GM23338 (cell line): ENCODE measurements around the gene NOPCHAP1. TPM values are rescaled to one million over a fixed set of nuclear protein-coding genes. Genes with fewer than 3 reads are reported as not detected.

Experiments
- ATAC-seq: fragments of 200-7000 bp; cut with Tn5 transposase; 3 replicates; pipeline ENCODE4 v1.9.1; 2020
- DNase-seq: peaks from one replicate; pipeline ENCODE4 v3.0.0-alpha.2; 2015; ENCODE audit warnings: low spot score
- H2AFZ ChIP-seq: fragments of 200-600 bp; sonication (generic); 2 replicates; pipeline ENCODE4 v1.8.0; 2016; ENCODE audit warnings: antibody characterized with exemption, mild to moderate bottlenecking, moderate library complexity
- H3F3A ChIP-seq: fragments of 200-600 bp; sonication (generic); replicated peaks from 2 replicates; pipeline ENCODE4 v1.8.0; 2017; ENCODE audit warnings: antibody characterized with exemption, mixed run types, low read depth
- H3K27ac ChIP-seq: fragments of 200-600 bp; sonication (generic); 2 replicates; pipeline ENCODE4 v1.6.1; 2016; ENCODE audit warnings: low read depth
- H3K27me3 ChIP-seq: fragments of 200-600 bp; sonication (generic); 2 replicates; pipeline ENCODE4 v1.8.0; 2016; ENCODE audit warnings: mild to moderate bottlenecking, mixed run types, moderate library complexity; ENCODE audit not compliant: insufficient read depth
- H3K36me3 ChIP-seq: fragments of 200-600 bp; sonication (generic); 2 replicates; pipeline ENCODE4 v1.8.0; 2016; ENCODE audit warnings: mild to moderate bottlenecking; ENCODE audit not compliant: insufficient read depth
- H3K4me1 ChIP-seq: fragments of 200-600 bp; sonication (generic); 2 replicates; pipeline ENCODE4 v1.8.0; 2016; ENCODE audit warnings: mild to moderate bottlenecking, moderate library complexity; ENCODE audit not compliant: insufficient read depth
- H3K4me2 ChIP-seq: fragments of 200-600 bp; sonication (generic); 2 replicates; pipeline ENCODE4 v1.7.1; 2017; ENCODE audit warnings: mixed run types
- H3K4me3 ChIP-seq: fragments of 200-600 bp; sonication (generic); 2 replicates; pipeline ENCODE4 v1.6.1; 2016; ENCODE audit warnings: mixed run types
- H3K79me2 ChIP-seq: fragments of 200-600 bp; sonication (generic); replicated peaks from 2 replicates; pipeline ENCODE4 v1.8.0; 2017; ENCODE audit warnings: mild to moderate bottlenecking; ENCODE audit not compliant: insufficient read depth
- H3K9me2 ChIP-seq: fragments of 200-600 bp; sonication (generic); 2 replicates; pipeline ENCODE4 v1.8.0; 2017; ENCODE audit not compliant: insufficient read depth
- H4K20me1 ChIP-seq: fragments of 200-600 bp; sonication (generic); replicated peaks from 2 replicates; pipeline ENCODE4 v1.8.0; 2017; ENCODE audit warnings: mild to moderate bottlenecking; ENCODE audit not compliant: insufficient read depth
- H3K27ac Mint-ChIP-seq: 2 replicates; pipeline ENCODE4 v1.8.0; 2020; ENCODE audit warnings: inconsistent platforms, mild to moderate bottlenecking, moderate library complexity, mixed read lengths
- H3K27me3 Mint-ChIP-seq: 3 replicates; pipeline ENCODE4 v1.8.0; 2022; ENCODE audit warnings: low read depth, mild to moderate bottlenecking, moderate library complexity, mixed read lengths, inconsistent platforms; ENCODE audit not compliant: insufficient read depth, poor library complexity
- H3K36me3 Mint-ChIP-seq: 3 replicates; pipeline ENCODE4 v1.8.0; 2021; ENCODE audit warnings: low read depth, mild to moderate bottlenecking, inconsistent platforms, moderate library complexity, mixed read lengths
- H3K4me1 Mint-ChIP-seq: 3 replicates; pipeline ENCODE4 v1.8.0; 2020; ENCODE audit warnings: mild to moderate bottlenecking, inconsistent platforms, mixed read lengths
- H3K4me3 Mint-ChIP-seq: 3 replicates; pipeline ENCODE4 v1.8.0; 2021; ENCODE audit warnings: moderate library complexity, mild to moderate bottlenecking, inconsistent platforms, mixed read lengths
- H3K9me3 Mint-ChIP-seq: 3 replicates; pipeline ENCODE4 v1.8.0; 2020; ENCODE audit warnings: moderate library complexity, mild to moderate bottlenecking, inconsistent platforms, mixed read lengths
- CREB1 ChIP-seq: fragments of 250-450 bp; sonication (Bioruptor Pico); IDR thresholded peaks from 2 replicates; pipeline ENCODE4 v1.5.0; 2020; ENCODE audit warnings: low read depth, mild to moderate bottlenecking, moderate library complexity
- EZH2 ChIP-seq: fragments of 200-600 bp; sonication (generic); IDR thresholded peaks from one replicate; pipeline ENCODE4 v1.8.0; 2017; ENCODE audit warnings: antibody characterized with exemption, mild to moderate bottlenecking, low read depth; ENCODE audit not compliant: unreplicated experiment
- NANOG ChIP-seq: IDR thresholded peaks from 2 replicates; pipeline ENCODE4 v1.6.1; 2016; ENCODE audit warnings: antibody characterized with exemption, borderline replicate concordance
- POLR2AphosphoS5 ChIP-seq: IDR thresholded peaks from 2 replicates; pipeline ENCODE4 v1.6.1; 2016; ENCODE audit warnings: antibody characterized with exemption, low read depth
- REST ChIP-seq: IDR thresholded peaks from one replicate; pipeline ENCODE4 v1.6.1; 2018; ENCODE audit warnings: antibody characterized with exemption; ENCODE audit not compliant: unreplicated experiment
- STAT1 ChIP-seq: IDR thresholded peaks from one replicate; pipeline ENCODE4 v1.6.1; 2016; ENCODE audit warnings: antibody characterized with exemption; ENCODE audit not compliant: unreplicated experiment
- polyA plus RNA-seq: library from polyadenylated mRNA; unstranded; fragments of >200 nt; fragmentation: Nextera tagmentation; extraction: Ambion mirVana; gene quantifications from 2 replicates; pipeline ENCODE4 v1.2.1, GENCODE V29; 2016
- total RNA-seq: library from RNA; depleted of rRNA; stranded (reverse); fragments of >200 nt; shearing (Covaris generic); gene quantifications from 2 replicates; pipeline ENCODE4 v1.2.3, GENCODE V29; 2014; rRNA removed
- TF ChIP-seq, protein P1 (sequence below), 2 experiments: fragments of 200-600 bp in 1 of 2; sonication (generic) in 1 of 2; conservative IDR thresholded peaks; 2 replicates each; pipeline versions ENCODE4 v1.5.1 to v1.6.1; 2016 to 2017; ENCODE audit warnings: antibody characterized with exemption in 2 of 2, low read depth in 2 of 2, mild to moderate bottlenecking in 2 of 2, moderate library complexity in 1 of 2
- TF ChIP-seq, protein P2 (sequence below): IDR thresholded peaks from 2 replicates; pipeline ENCODE4 v1.6.1; 2016; ENCODE audit warnings: antibody characterized with exemption

NOPCHAP1 gene
- total and polyA plus RNA-seq, 2 experiments from 2014 or later, result 14.7 to 221 TPM

- Histone ChIP-seq H3K27ac (no peak overlapping the region), H2AFZ (no peak overlapping the region), H3K27me3 (no peaks in the 10 kb centered on the region), H4K20me1 (no peaks in the 10 kb centered on the region; the same call in 1 of the 2 replicates), H3F3A (no peaks in the 10 kb centered on the region), H3K4me3 (no peak overlapping the region), H3K36me3 (no peaks in the 10 kb centered on the region; the same call in 1 of the 2 replicates), H3K4me2 (no peak overlapping the region), H3K4me1 (no peaks in the 10 kb centered on the region), H3K9me2 (no peaks in the 10 kb centered on the region), H3K79me2 (no peaks in the 10 kb centered on the region)
- Mint-ChIP-seq H3K36me3 (peaks cover 29% of the 10 kb centered on the region; the same call in 2 of the 3 replicates), H3K9me3 (no peaks in the 10 kb centered on the region), H3K27ac (no peak overlapping the region), H3K27me3 (no peaks in the 10 kb centered on the region), H3K4me3 (no peak overlapping the region), H3K4me1 (no peaks in the 10 kb centered on the region)
- ATAC-seq (no peak), DNase-seq (no peak)
- TF ChIP-seq, protein P1, sequence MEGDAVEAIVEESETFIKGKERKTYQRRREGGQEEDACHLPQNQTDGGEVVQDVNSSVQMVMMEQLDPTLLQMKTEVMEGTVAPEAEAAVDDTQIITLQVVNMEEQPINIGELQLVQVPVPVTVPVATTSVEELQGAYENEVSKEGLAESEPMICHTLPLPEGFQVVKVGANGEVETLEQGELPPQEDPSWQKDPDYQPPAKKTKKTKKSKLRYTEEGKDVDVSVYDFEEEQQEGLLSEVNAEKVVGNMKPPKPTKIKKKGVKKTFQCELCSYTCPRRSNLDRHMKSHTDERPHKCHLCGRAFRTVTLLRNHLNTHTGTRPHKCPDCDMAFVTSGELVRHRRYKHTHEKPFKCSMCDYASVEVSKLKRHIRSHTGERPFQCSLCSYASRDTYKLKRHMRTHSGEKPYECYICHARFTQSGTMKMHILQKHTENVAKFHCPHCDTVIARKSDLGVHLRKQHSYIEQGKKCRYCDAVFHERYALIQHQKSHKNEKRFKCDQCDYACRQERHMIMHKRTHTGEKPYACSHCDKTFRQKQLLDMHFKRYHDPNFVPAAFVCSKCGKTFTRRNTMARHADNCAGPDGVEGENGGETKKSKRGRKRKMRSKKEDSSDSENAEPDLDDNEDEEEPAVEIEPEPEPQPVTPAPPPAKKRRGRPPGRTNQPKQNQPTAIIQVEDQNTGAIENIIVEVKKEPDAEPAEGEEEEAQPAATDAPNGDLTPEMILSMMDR (conservative IDR thresholded peaks at IDR 0.05; ENCODE audit: low read depth in 2 of 2), result no peak
- TF ChIP-seq EZH2 (no peak), POLR2AphosphoS5 (no peak), REST (no peak), NANOG (no peak), CREB1 (CRISPR knock-in tag) (no peak), STAT1 (no peak)
- TF ChIP-seq, protein P2, sequence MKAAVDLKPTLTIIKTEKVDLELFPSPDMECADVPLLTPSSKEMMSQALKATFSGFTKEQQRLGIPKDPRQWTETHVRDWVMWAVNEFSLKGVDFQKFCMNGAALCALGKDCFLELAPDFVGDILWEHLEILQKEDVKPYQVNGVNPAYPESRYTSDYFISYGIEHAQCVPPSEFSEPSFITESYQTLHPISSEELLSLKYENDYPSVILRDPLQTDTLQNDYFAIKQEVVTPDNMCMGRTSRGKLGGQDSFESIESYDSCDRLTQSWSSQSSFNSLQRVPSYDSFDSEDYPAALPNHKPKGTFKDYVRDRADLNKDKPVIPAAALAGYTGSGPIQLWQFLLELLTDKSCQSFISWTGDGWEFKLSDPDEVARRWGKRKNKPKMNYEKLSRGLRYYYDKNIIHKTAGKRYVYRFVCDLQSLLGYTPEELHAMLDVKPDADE, result no peak
Measured at GRCh38 chr12:105033851-105034250, 47.7 kb downstream of the NOPCHAP1 start.

Other genes starting within 250 kb of the NOPCHAP1 start
- gene SLC41A2, start 28.0 kb upstream of the NOPCHAP1 start, total RNA-seq, result 2.3 and 6.8 TPM in 2 replicates
- gene SLC41A2, start 28.0 kb upstream of the NOPCHAP1 start, polyA plus RNA-seq, result 0.59 and 1.5 TPM in 2 replicates
- gene ALDH1L2, start 98.1 kb downstream of the NOPCHAP1 start, total RNA-seq, result 3.9 and 9.1 TPM in 2 replicates
- 3.4 and 5.8 TPM in 2 replicates for gene ALDH1L2, start 98.1 kb downstream of the NOPCHAP1 start, polyA plus RNA-seq
- gene WASHC4, start 121.4 kb downstream of the NOPCHAP1 start, total RNA-seq, result 83.0 and 94.9 TPM in 2 replicates
- 75.7 and 83.5 TPM in 2 replicates for gene WASHC4, start 121.4 kb downstream of the NOPCHAP1 start, polyA plus RNA-seq
- 15.1 and 17.4 TPM in 2 replicates for gene APPL2, start 249.9 kb downstream of the NOPCHAP1 start, total RNA-seq
- gene APPL2, start 249.9 kb downstream of the NOPCHAP1 start, polyA plus RNA-seq, result 6.2 and 9.3 TPM in 2 replicates